Body of pancreas (tissue), 4 donors: ENCODE results near the gene TXLNB. TPM values are rescaled to one million over a fixed set of nuclear protein-coding genes. Genes with fewer than 3 reads are reported as not detected.

Experiments used
- ATAC-seq: fragments of 150-250 bp; one replicate; pipeline ENCODE4 v1.9.1; 2016
- DNase-seq, 4 donors: peaks; one replicate each; pipeline ENCODE4 v3.0.0-alpha.2; 2019
- H3K27ac ChIP-seq, 4 donors: fragments of 200-600 bp; sonication (generic); 1 replicate in 3 of 4; 2 replicates in 1 of 4; pipeline versions ENCODE4 v1.5.1 to v1.6.1; 2016 to 2019; ENCODE audit warnings: mild to moderate bottlenecking in 1 of 4, mixed read lengths in 1 of 4, moderate library complexity in 1 of 4
- H3K27me3 ChIP-seq, 2 donors: fragments of 200-600 bp; sonication (generic); one replicate each; pipeline ENCODE4 v1.6.0; 2016; ENCODE audit warnings: mild to moderate bottlenecking in 1 of 2
- H3K36me3 ChIP-seq, 2 donors: fragments of 200-600 bp; sonication (generic); replicated peaks in 1 of 2; 2 replicates each; pipeline ENCODE4 v1.5.1; 2016; ENCODE audit warnings: low read depth in 2 of 2; ENCODE audit not compliant: insufficient read depth in 1 of 2
- H3K4me1 ChIP-seq: fragments of 200-600 bp; sonication (generic); one replicate; pipeline ENCODE4 v1.6.0; 2016
- H3K4me3 ChIP-seq, 2 donors: fragments of 200-600 bp; sonication (generic); 1 replicate in 1 of 2; 2 replicates in 1 of 2; pipeline ENCODE4 v1.5.1; 2016 to 2019
- H3K9me3 ChIP-seq, 3 donors: fragments of 200-600 bp; sonication (generic); 1 replicate in 2 of 3; 2 replicates in 1 of 3; pipeline ENCODE4 v1.5.1; 2016
- POLR2A ChIP-seq, 3 donors: fragments of 450-650 bp; IDR thresholded peaks; one replicate each; pipeline ENCODE4 v1.6.1; 2016; ENCODE audit warnings: antibody characterized with exemption in 3 of 3, mild to moderate bottlenecking in 2 of 3
- WGBS, 2 donors: methylation state at CpG; one replicate each; pipeline ENCODE4 v1.1.5; 2017; 5-methylcytosine and 5-hydroxymethylcytosine counted together
- intact Hi-C: fragments of 100-400 bp; cut with DNase I; formaldehyde crosslinking; loops from one replicate; pipeline ENCODE4 v1.15.1; 2023
- total RNA-seq, 2 donors: library from RNA; depleted of rRNA; stranded (reverse); fragments of >200 nt; gene quantifications; one replicate each; pipeline ENCODE4 v1.1.0, GENCODE V29; 2016
- TF ChIP-seq, protein P1 (sequence below), 7 experiments: fragments of 450-650 bp in 4 of 7; fragments of 200-600 bp in 3 of 7; sonication (generic) in 3 of 7; IDR thresholded peaks; one replicate each; pipeline ENCODE4 v1.5.1; 2016 to 2019; ENCODE audit warnings: antibody characterized with exemption in 7 of 7

The TXLNB gene
- total RNA-seq, 2 donors from 2014 or later, result not detected

- no peak for ATAC-seq
- 62 to 68% methylated on average over 7 of the region's 7 CpGs for WGBS, 2 donors
- H3K4me3 ChIP-seq, result no peak overlapping the region
- H3K27ac ChIP-seq, result no peak overlapping the region
- no peaks in the 10 kb centered on the region for H3K4me1 ChIP-seq
- no peaks in the 10 kb centered on the region for H3K36me3 ChIP-seq
- no peak for TF ChIP-seq POLR2A (IDR thresholded peaks at IDR 0.05)
- TF ChIP-seq, protein P1, sequence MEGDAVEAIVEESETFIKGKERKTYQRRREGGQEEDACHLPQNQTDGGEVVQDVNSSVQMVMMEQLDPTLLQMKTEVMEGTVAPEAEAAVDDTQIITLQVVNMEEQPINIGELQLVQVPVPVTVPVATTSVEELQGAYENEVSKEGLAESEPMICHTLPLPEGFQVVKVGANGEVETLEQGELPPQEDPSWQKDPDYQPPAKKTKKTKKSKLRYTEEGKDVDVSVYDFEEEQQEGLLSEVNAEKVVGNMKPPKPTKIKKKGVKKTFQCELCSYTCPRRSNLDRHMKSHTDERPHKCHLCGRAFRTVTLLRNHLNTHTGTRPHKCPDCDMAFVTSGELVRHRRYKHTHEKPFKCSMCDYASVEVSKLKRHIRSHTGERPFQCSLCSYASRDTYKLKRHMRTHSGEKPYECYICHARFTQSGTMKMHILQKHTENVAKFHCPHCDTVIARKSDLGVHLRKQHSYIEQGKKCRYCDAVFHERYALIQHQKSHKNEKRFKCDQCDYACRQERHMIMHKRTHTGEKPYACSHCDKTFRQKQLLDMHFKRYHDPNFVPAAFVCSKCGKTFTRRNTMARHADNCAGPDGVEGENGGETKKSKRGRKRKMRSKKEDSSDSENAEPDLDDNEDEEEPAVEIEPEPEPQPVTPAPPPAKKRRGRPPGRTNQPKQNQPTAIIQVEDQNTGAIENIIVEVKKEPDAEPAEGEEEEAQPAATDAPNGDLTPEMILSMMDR (IDR thresholded peaks at IDR 0.05), result no peak
- intact Hi-C loops, result no loop called here
- no peak for DNase-seq
- no peaks in the 10 kb centered on the region for H3K9me3 ChIP-seq
- no peaks in the 10 kb centered on the region for H3K27me3 ChIP-seq
Observed at GRCh38 chr6:139277161-139277560, 14.6 kb downstream of the TXLNB start.

GRCh38 chr6:139275279-139276055, 16.3 kb downstream of the TXLNB start:
- 74% methylated on average over 4 of the region's 4 CpGs for WGBS, 2 donors
- no peak for TF ChIP-seq POLR2A (IDR thresholded peaks at IDR 0.05)
- TF ChIP-seq, protein P1 (IDR thresholded peaks at IDR 0.05), result no peak
- no peak overlapping the region for H3K27ac ChIP-seq
- no peaks in the 10 kb centered on the region for H3K27me3 ChIP-seq
- no peaks in the 10 kb centered on the region for H3K9me3 ChIP-seq
- ATAC-seq, result no peak
- DNase-seq, result no peak
- intact Hi-C loops, result no loop called here
- no peaks in the 10 kb centered on the region for H3K36me3 ChIP-seq
- no peak overlapping the region for H3K4me3 ChIP-seq
- H3K4me1 ChIP-seq, result no peaks in the 10 kb centered on the region

DNA sequence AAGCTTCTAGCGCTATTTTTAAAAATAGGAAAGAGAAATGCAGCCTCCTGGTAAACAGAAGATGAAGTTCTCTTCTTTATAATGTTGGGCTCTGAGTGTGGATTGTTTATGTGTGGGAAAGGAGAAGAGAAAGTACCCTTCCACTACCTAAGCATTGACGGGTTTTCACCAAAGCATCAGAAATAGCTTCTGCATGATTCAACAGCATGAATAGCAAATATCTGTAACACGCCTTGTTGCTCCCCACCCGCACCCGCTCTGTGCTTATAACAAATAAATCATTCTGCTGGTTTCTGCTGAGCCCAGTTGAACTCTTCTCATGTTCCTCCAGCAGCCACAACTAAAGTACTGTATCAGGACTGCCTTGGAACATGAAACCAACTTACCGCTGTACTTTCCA, 20.7 kb downstream of the TXLNB start:
- DNase-seq, result peak in 1 of 4 donors; percentile 20
- TF ChIP-seq, protein P1 (IDR thresholded peaks at IDR 0.05), result no peak
- TF ChIP-seq POLR2A (IDR thresholded peaks at IDR 0.05), result no peak
- H3K4me3 ChIP-seq, result no peak overlapping the region
- no peaks in the 10 kb centered on the region for H3K36me3 ChIP-seq
- H3K9me3 ChIP-seq, result no peaks in the 10 kb centered on the region
- no peak for ATAC-seq
- no peaks in the 10 kb centered on the region for H3K27me3 ChIP-seq
- H3K27ac ChIP-seq, result no peak overlapping the region
- WGBS, 2 donors, result 82 to 89% methylated on average over 6 of the region's 6 CpGs
- no peaks in the 10 kb centered on the region for H3K4me1 ChIP-seq
- intact Hi-C loops, result no loop called here

DNA sequence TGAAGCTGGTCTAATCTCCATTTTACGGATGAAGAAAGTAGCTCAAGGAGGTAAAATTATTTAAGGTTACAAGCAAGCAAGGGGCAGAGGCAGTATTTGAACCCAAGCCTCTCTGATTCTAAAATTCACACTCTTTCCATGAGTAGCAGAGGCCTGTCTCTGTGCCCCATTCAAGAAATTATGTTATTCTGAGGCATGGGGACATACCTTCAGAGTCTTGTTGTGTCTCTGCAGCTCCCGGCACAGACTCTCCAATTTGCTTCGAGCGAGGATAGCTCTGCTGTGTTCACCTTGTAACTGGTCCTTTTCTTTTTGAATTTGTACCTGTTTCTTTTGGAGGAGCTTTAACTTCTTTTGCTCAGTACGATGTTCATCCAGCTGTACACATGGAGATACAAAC, 21.5 kb downstream of the TXLNB start:
- Histone ChIP-seq H3K4me1 (no peaks in the 10 kb centered on the region), H3K36me3 (no peaks in the 10 kb centered on the region), H3K4me3 (no peak overlapping the region), H3K27me3 (no peaks in the 10 kb centered on the region), H3K27ac (no peak overlapping the region), H3K9me3 (no peaks in the 10 kb centered on the region)
- DNase-seq (no peak), ATAC-seq (no peak)
- intact Hi-C loops, result no loop called here
- WGBS, 2 donors, result 85 to 88% methylated on average over 5 of the region's 5 CpGs
- no peak for TF ChIP-seq POLR2A (IDR thresholded peaks at IDR 0.05)
- TF ChIP-seq, protein P1 (IDR thresholded peaks at IDR 0.05), result no peak
